Transverse colon (tissue), 4 donors: ENCODE results near the gene PRR20B.

Source experiments
- CTCF ChIP-seq, 5 experiments: fragments of 200-600 bp in 3 of 5; fragments of 450-650 bp in 2 of 5; sonication (generic) in 3 of 5; IDR thresholded peaks; 1 replicate in 2 of 5; 2 replicates in 3 of 5; pipeline ENCODE4 v1.5.1; 2016 to 2017; ENCODE audit warnings: antibody characterized with exemption in 5 of 5, inconsistent platforms in 3 of 5, mild to moderate bottlenecking in 2 of 5, moderate library complexity in 1 of 5
- EP300 ChIP-seq: sonication (generic); formaldehyde crosslinking; IDR thresholded peaks from one replicate; pipeline ENCODE4 v1.6.1; 2017; ENCODE audit warnings: antibody characterized with exemption, low read depth
- POLR2A ChIP-seq: fragments of 450-650 bp; IDR thresholded peaks from one replicate; pipeline ENCODE4 v1.6.1; 2016; ENCODE audit warnings: antibody characterized with exemption, mild to moderate bottlenecking, moderate library complexity
- POLR2AphosphoS5 ChIP-seq, 3 donors: sonication (generic); formaldehyde crosslinking; IDR thresholded peaks; one replicate each; pipeline ENCODE4 v1.6.1; 2016; ENCODE audit warnings: antibody characterized with exemption in 3 of 3

- TF ChIP-seq CTCF (IDR thresholded peaks at IDR 0.05) (no peak), POLR2AphosphoS5 (IDR thresholded peaks at IDR 0.05) (no peak), POLR2A (no peak), EP300 (no peak)
Measured at GRCh38 chr13:57137585-57137984, 9.7 kb upstream of the PRR20B start.
